Naive thymus-derived CD8-positive, alpha-beta T cell (primary cell): ENCODE results near the gene CCDC80. TPM values are rescaled to one million over a fixed set of nuclear protein-coding genes. Genes with fewer than 3 reads are reported as not detected.

Experiments used
- ATAC-seq, 2 donors: fragments of 150-1000 bp; cut with Tn5 transposase in 1 of 2; sonication (Bioruptor Pico), chemical (Tn5 transposase) in 1 of 2; 1 replicate in 1 of 2; 2 replicates in 1 of 2; pipeline ENCODE4 v1.10.0; 2021; ENCODE audit warnings: mild to moderate bottlenecking in 2 of 2, moderate library complexity in 2 of 2
- POLR2A ChIA-PET: fragments of 350-600 bp; sonication (Branson Sonifier 250); formaldehyde crosslinking; loops from one replicate; lab custom pipeline; 2021; ENCODE audit warnings: antibody characterized with exemption; lab: Charles Lee
- DNase-seq, 10 donors: peaks; one replicate each; pipeline versions ENCODE4 v3.0.0 to v3.0.0-alpha.2; 2020 to 2022
- H3K27ac Mint-ChIP-seq, 10 donors: one replicate each; pipeline ENCODE4 v1.8.0; 2020 to 2022; ENCODE audit warnings: mild to moderate bottlenecking in 10 of 10, mixed read lengths in 10 of 10, moderate library complexity in 4 of 10, inconsistent platforms in 1 of 10
- H3K27me3 Mint-ChIP-seq, 5 donors: one replicate each; pipeline ENCODE4 v1.8.0; 2021 to 2022; ENCODE audit warnings: mixed read lengths in 5 of 5
- H3K36me3 Mint-ChIP-seq, 3 donors: one replicate each; pipeline ENCODE4 v1.8.0; 2020 to 2022; ENCODE audit warnings: mixed read lengths in 3 of 3, mild to moderate bottlenecking in 2 of 3, inconsistent platforms in 1 of 3
- H3K4me1 Mint-ChIP-seq, 4 donors: one replicate each; pipeline ENCODE4 v1.8.0; 2021 to 2022; ENCODE audit warnings: mixed read lengths in 4 of 4
- H3K4me3 Mint-ChIP-seq, 10 donors: one replicate each; pipeline ENCODE4 v1.8.0; 2020 to 2022; ENCODE audit warnings: mild to moderate bottlenecking in 10 of 10, mixed read lengths in 10 of 10, moderate library complexity in 6 of 10, inconsistent platforms in 1 of 10
- H3K9me3 Mint-ChIP-seq, 9 donors: one replicate each; pipeline ENCODE4 v1.8.0; 2020 to 2022; ENCODE audit warnings: mixed read lengths in 9 of 9, mild to moderate bottlenecking in 3 of 9, inconsistent platforms in 1 of 9, moderate library complexity in 1 of 9
- polyA plus RNA-seq, 3 donors: library from polyadenylated mRNA; unstranded; fragments of 300-500 nt; fragmentation: Illumina TruSeq; gene quantifications; one replicate each; pipeline ENCODE4 v1.2.3, GENCODE V29; 2021
- total RNA-seq, 8 experiments: library from RNA in 2 of 8; stranded (reverse) in 2 of 8; gene quantifications; one replicate each; pipeline ENCODE4 v1.2.3 and lab custom pipeline; 2021 to 2026

Gene CCDC80
- total RNA-seq (not detected), polyA plus RNA-seq (under 1 TPM in 2 of 3 donors, not detected in 1; 0.04 to 0.09 TPM), total RNA-seq (lab: John Stamatoyannopoulos, UW) (0 to 0.17 (median 0.10) reads per million in 6 experiments)

GRCh38 chr3:112640930-112641801, at the start of gene CCDC80:
Gene CCDC80, minus strand, starts transcription at chr3:112641143. Its CDS starts 1,238 bp downstream, at chr3:112639905.
- POLR2A ChIA-PET: no interaction called here
- Mint-ChIP-seq H3K36me3 (no peaks in the 10 kb centered on the region), H3K27me3 (peaks cover 2 to 11% (median 5%) of the 10 kb centered on the region in 5 donors), H3K9me3 (no peaks in the 10 kb centered on the region), H3K27ac (no peak within 1 kb of the TSS), H3K4me1 (peaks cover 4 to 15% (median 11%) of the 10 kb centered on the region in 4 donors), H3K4me3 (no peak within 1 kb of the TSS)
- ATAC-seq: no peak
- no peak for DNase-seq

GRCh38 chr3:112689989-112690388, 49.0 kb upstream of the CCDC80 start:
- Mint-ChIP-seq H3K27ac (no peak overlapping the region), H3K9me3 (no peaks in the 10 kb centered on the region), H3K4me1 (peaks cover 0 to 8% (median 0%) of the 10 kb centered on the region in 4 donors), H3K27me3 (no peaks in the 10 kb centered on the region), H3K36me3 (no peaks in the 10 kb centered on the region), H3K4me3 (no peak overlapping the region)
- DNase-seq: no peak
- POLR2A ChIA-PET: no interaction called here
- ATAC-seq: no peak

GRCh38 chr3:112689385-112689784, 48.4 kb upstream of the CCDC80 start:
- H3K9me3 Mint-ChIP-seq: no peaks in the 10 kb centered on the region
- no peak overlapping the region for H3K4me3 Mint-ChIP-seq
- H3K4me1 Mint-ChIP-seq: peaks cover 0 to 8% (median 0%) of the 10 kb centered on the region in 4 donors
- no peaks in the 10 kb centered on the region for H3K27me3 Mint-ChIP-seq
- POLR2A ChIA-PET: no interaction called here
- no peak for DNase-seq
- H3K27ac Mint-ChIP-seq: peak overlapping the region in 1 of 10 donors; percentile 33
- no peaks in the 10 kb centered on the region for H3K36me3 Mint-ChIP-seq
- ATAC-seq: no peak

GRCh38 chr3:112688819-112689218, 47.9 kb upstream of the CCDC80 start:
- Mint-ChIP-seq H3K27me3 (no peaks in the 10 kb centered on the region), H3K4me1 (peaks cover 0 to 8% (median 0%) of the 10 kb centered on the region in 4 donors), H3K36me3 (no peaks in the 10 kb centered on the region), H3K4me3 (no peak overlapping the region), H3K27ac (no peak overlapping the region), H3K9me3 (no peaks in the 10 kb centered on the region)
- POLR2A ChIA-PET: no interaction called here
- ATAC-seq: no peak
- no peak for DNase-seq

GRCh38 chr3:112688085-112688769, 47.3 kb upstream of the CCDC80 start:
- no peaks in the 10 kb centered on the region for H3K36me3 Mint-ChIP-seq
- H3K9me3 Mint-ChIP-seq: no peaks in the 10 kb centered on the region
- H3K27ac Mint-ChIP-seq: no peak overlapping the region
- H3K27me3 Mint-ChIP-seq: no peaks in the 10 kb centered on the region
- ATAC-seq (no peak), DNase-seq (no peak)
- POLR2A ChIA-PET: no interaction called here
- no peak overlapping the region for H3K4me3 Mint-ChIP-seq
- peaks cover 0 to 8% (median 0%) of the 10 kb centered on the region in 4 donors for H3K4me1 Mint-ChIP-seq

- H3K4me1 Mint-ChIP-seq: peaks cover 0 to 8% (median 0%) of the 10 kb centered on the region in 4 donors
- H3K4me3 Mint-ChIP-seq: no peak overlapping the region
- H3K27me3 Mint-ChIP-seq: no peaks in the 10 kb centered on the region
- POLR2A ChIA-PET: no interaction called here
- peak overlapping the region in 1 of 10 donors; percentile 2 for H3K27ac Mint-ChIP-seq
- no peaks in the 10 kb centered on the region for H3K9me3 Mint-ChIP-seq
- no peaks in the 10 kb centered on the region for H3K36me3 Mint-ChIP-seq
- no peak for DNase-seq
- ATAC-seq: no peak
Observed at GRCh38 chr3:112687616-112688015, 46.7 kb upstream of the CCDC80 start.

GRCh38 chr3:112687211-112687610, 46.3 kb upstream of the CCDC80 start:
- DNase-seq (no peak), ATAC-seq (no peak)
- no peak overlapping the region for H3K4me3 Mint-ChIP-seq
- no peaks in the 10 kb centered on the region for H3K36me3 Mint-ChIP-seq
- peaks cover 0 to 8% (median 0%) of the 10 kb centered on the region in 4 donors for H3K4me1 Mint-ChIP-seq
- no peaks in the 10 kb centered on the region for H3K27me3 Mint-ChIP-seq
- no peak overlapping the region for H3K27ac Mint-ChIP-seq
- H3K9me3 Mint-ChIP-seq: no peaks in the 10 kb centered on the region
- POLR2A ChIA-PET: no interaction called here

GRCh38 chr3:112685956-112686799, 45.2 kb upstream of the CCDC80 start:
- DNase-seq (no peak), ATAC-seq (no peak)
- Mint-ChIP-seq H3K27ac (no peak overlapping the region), H3K36me3 (no peaks in the 10 kb centered on the region), H3K4me3 (no peak overlapping the region), H3K9me3 (no peaks in the 10 kb centered on the region), H3K4me1 (peaks cover 0 to 8% (median 0%) of the 10 kb centered on the region in 4 donors), H3K27me3 (no peaks in the 10 kb centered on the region)
- POLR2A ChIA-PET: no interaction called here

- Mint-ChIP-seq H3K4me3 (no peak overlapping the region), H3K4me1 (peaks cover 0 to 8% (median 0%) of the 10 kb centered on the region in 4 donors), H3K27ac (no peak overlapping the region), H3K27me3 (no peaks in the 10 kb centered on the region), H3K9me3 (no peaks in the 10 kb centered on the region), H3K36me3 (no peaks in the 10 kb centered on the region)
- POLR2A ChIA-PET: no interaction called here
- no peak for ATAC-seq
- DNase-seq: no peak
Observed at GRCh38 chr3:112685420-112685819, 44.5 kb upstream of the CCDC80 start.

- Mint-ChIP-seq H3K4me3 (no peak overlapping the region), H3K27ac (no peak overlapping the region), H3K4me1 (peaks cover 0 to 2% (median 0%) of the 10 kb centered on the region in 4 donors), H3K36me3 (no peaks in the 10 kb centered on the region), H3K9me3 (no peaks in the 10 kb centered on the region), H3K27me3 (no peaks in the 10 kb centered on the region)
- DNase-seq: no peak
- POLR2A ChIA-PET: interaction anchor here (0.5 kb wide), 1 partner anchor 1016 kb away, joined by 4 read pairs; no protein-coding TSS in a partner anchor
- ATAC-seq: no peak
Observed at GRCh38 chr3:112682361-112682760, 41.4 kb upstream of the CCDC80 start.

GRCh38 chr3:112681822-112682325, 40.9 kb upstream of the CCDC80 start:
- DNase-seq (no peak), ATAC-seq (no peak)
- Mint-ChIP-seq H3K4me1 (peaks cover 0 to 6% (median 3%) of the 10 kb centered on the region in 4 donors), H3K9me3 (no peaks in the 10 kb centered on the region), H3K27ac (no peak overlapping the region), H3K36me3 (no peaks in the 10 kb centered on the region), H3K4me3 (no peak overlapping the region), H3K27me3 (no peaks in the 10 kb centered on the region)
- POLR2A ChIA-PET: no interaction called here

GRCh38 chr3:112676659-112677234, 35.8 kb upstream of the CCDC80 start:
- Mint-ChIP-seq H3K36me3 (no peaks in the 10 kb centered on the region), H3K27ac (peak overlapping the region in 5 of 10 donors; percentile 35 to 72 (median 59)), H3K4me3 (peak overlapping the region in 3 of 10 donors; percentile 3 to 23 (median 7)), H3K27me3 (peaks cover 0 to 2% (median 1%) of the 10 kb centered on the region in 5 donors), H3K9me3 (no peaks in the 10 kb centered on the region), H3K4me1 (peaks cover 11 to 52% (median 33%) of the 10 kb centered on the region in 4 donors)
- POLR2A ChIA-PET: no interaction called here
- ATAC-seq (peak; percentile 66 to 89), DNase-seq (peak in 7 of 10 donors; percentile 4 to 69 (median 24))
